GM12891 (cell line): Measurements from ENCODE around the gene FLNA.

Experiments
- POLR2A ChIP-seq: IDR thresholded peaks from 2 replicates; pipeline ENCODE4 v1.6.1; 2011; ENCODE audit warnings: low read depth, low read length, control low read depth
- POLR2AphosphoS5 ChIP-seq: IDR thresholded peaks from 2 replicates; pipeline ENCODE4 v1.6.1; 2011; ENCODE audit warnings: low read depth, low read length, control low read depth
- POU2F2 ChIP-seq: IDR thresholded peaks from 2 replicates; pipeline ENCODE4 v1.6.1; 2011; ENCODE audit warnings: low read depth, mild to moderate bottlenecking, control low read depth, low read length, moderate library complexity
- SPI1 ChIP-seq: IDR thresholded peaks from 2 replicates; pipeline ENCODE4 v1.6.1; 2011; ENCODE audit warnings: low read depth, low read length, control low read depth
- TAF1 ChIP-seq: IDR thresholded peaks from 2 replicates; pipeline ENCODE4 v1.6.1; 2011; ENCODE audit warnings: low read depth, low read length, control low read depth

DNA sequence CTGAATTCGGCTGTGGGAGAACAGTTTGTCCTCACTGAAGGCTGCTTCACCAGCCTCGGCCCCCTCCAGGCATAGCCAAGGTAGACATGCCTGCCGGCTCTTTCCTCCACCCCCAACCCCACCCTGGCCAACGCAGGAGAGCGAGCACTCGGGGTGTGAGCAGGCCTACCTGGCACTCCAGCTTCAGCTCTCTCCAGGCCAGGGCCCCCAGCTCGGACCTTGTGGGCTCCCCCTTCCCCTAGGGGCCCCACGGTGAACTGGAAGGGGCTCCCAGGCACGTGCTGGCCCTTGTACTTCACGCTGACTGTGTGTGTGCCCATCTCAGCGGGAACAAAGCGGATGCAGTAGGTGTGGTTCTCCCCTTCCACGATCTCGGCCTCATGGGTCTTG lies 22.4 kb downstream of the FLNA start:
- TF ChIP-seq POLR2AphosphoS5 (no peak), POLR2A (no peak), TAF1 (no peak), POU2F2 (no peak), SPI1 (no peak)
